NCI-H526 (cell line): ENCODE measurements around the gene MAGEB16.

Source experiments
- DNase-seq, 2 experiments: peaks; one replicate each; lab custom pipeline; 2025; lab: John Stamatoyannopoulos, UW

The MAGEB16 gene

DNA sequence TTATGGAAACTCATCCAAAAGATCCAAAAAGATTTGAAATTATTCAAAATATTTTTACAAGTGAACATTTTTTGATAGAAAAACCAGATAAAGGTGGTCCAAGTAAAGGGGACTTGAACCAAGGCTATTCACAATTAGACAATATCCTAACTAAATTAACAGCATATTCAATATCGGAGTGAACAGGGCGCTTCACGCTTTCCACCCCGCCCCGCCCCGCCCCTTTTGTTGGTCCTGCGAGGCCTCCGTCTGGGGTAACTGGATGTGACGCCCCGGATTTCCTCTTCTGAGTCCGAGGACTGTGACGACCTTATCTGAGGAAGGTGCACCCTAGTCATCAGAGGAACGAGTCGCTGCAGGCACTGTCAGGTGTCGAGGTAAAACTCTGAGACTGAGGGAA is at the start of gene MAGEB16:
MAGEB16 (plus strand) TSS at position 301 of the 400 bp plus-strand sequence. CDS start 3,855 bp downstream, outside the sequence.
- no peak for DNase-seq

DNA sequence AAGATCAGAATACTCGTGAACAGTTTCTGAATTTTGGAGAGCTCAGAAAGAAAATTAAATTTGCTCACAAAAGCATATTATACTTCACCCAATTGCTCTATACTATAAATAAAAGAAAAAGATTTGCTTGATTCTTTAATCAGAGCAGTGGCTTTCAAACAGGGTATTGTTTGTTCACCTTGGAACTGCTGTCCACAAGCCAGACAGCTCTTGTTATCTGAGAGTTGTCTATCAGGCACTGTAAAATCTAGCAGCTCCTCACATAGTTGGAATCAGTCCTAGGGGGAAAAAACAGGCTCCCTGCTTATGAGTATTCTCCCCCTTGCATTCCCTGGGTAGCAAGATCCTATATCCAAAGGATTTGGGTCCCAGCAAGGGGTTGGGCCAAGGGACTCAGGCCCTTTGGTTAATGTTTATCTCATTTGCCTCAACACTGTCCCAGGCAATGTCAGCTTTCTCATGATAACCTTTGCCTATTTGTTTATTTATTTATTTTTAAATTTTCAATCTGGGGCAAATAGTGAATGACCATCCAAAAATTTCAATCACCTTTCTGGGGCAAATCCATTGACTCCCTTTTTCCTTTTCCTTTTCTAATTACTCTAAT is 24.1 kb upstream of the MAGEB16 start:
- DNase-seq: no peak

DNA sequence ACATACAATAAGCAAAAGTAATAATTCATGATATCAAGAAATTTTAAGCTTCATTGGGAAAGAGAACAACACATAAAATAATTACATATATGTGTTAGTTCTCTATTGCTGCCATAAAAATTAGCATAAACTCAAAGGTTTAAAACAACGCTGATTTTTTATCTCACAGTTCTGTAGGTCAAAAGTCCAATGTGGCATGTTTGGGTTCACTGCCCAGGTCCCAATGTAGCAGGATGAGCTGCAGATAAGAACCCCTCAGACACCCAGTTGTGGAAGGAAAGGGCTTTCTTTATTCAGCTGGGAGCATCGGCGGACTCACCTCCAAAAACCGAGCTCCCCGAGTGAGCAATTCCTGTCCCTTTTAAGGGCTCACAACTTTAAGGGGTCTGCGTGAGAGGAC is 13.1 kb upstream of the MAGEB16 start:
- no peak for DNase-seq

DNA sequence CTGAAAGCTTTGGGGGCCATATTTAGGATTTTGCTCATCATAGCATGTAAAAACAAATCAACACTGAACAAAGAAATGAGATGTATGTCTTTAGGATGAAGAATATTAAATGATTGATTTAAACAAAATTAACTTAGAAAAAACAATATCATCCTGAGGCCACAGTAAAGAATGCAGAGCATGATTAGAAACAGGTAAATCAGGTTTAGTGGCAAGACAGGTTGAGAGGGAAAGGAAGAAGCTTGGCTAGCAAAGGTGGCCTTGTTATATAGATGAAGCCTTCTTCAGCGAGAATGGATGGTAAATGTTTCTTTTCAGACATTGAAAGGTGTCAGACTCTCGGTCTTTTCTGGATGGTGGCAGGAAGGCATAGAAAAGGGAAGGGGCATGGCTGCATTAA is 11.9 kb upstream of the MAGEB16 start:
- no peak for DNase-seq

DNA sequence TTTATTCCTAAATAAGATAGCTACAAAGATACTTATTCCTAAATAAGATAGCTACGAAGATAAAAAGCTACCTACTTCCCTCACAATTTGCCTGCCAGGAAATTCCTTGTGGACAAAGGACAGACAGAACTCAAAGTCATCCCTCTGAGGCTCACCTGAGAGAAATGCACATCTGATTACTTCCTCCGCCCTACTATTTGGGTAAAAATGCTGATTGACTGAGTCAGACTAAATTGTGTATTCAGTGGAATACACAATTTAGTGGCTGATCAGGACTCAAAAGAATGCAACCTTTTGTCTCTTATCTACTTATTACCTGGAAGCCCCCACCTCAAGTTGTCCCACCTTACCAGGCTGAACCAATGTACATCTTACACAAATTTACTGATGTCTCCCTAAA is 10.3 kb upstream of the MAGEB16 start:
- no peak for DNase-seq

DNA sequence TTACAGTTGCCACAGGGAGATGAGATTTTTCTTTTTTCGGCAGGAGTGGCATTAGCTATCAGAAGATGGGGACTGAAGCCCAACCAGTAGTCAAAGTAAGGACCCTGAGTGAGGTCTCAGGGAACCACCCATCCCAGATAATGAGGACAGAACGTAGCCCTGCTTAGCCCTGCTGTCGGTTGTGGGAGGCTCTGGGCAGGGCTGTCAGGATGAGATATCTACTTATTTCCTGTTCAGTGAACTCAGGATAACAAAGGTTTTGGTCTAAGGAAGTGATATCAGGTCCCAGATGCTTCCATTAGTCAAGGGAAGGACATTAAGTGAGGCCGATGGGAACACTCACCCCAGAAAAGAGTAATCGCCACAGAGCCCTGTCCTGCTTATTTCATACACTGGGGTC is 2.3 kb downstream of the MAGEB16 start:
- no peak for DNase-seq

DNA sequence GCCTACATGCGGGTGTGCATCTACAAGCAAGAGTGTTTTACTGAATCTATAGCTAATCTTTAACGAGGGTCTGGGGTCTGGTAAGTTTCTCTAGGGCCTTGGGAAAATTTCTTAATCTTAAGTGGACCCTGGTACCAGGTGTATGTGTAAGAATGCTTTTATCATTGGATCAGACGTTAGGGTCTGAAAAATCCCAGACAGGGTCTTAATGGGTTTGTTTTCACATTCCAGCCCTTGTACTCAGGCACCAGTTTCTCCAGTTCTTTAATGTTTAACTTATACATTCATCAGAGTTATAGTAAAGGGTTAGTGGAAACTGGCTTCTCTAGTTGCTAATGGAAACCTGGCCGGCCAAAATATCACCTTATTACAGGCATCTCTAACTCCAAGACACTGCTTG is 11.6 kb downstream of the MAGEB16 start:
- DNase-seq: no peak

DNA sequence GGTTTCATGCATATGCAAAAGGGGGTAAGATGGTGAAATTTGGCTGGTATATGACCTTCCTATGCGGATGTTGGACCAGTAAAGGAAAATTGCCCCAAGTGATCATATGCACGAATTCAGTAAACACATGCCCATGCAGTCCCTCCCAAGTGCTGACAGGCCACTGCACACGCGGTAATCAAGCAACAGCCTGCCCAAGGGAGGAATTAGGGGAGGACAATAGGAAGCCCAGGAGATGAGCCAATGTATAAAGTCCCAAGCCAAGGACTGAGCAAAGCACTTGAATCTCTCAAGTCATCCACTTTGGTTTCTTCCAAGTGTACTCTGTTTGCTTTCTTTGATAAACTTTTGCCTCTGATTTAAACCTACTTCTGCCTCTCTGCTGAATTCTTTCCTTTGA is 21.1 kb downstream of the MAGEB16 start:
- no peak for DNase-seq

DNA sequence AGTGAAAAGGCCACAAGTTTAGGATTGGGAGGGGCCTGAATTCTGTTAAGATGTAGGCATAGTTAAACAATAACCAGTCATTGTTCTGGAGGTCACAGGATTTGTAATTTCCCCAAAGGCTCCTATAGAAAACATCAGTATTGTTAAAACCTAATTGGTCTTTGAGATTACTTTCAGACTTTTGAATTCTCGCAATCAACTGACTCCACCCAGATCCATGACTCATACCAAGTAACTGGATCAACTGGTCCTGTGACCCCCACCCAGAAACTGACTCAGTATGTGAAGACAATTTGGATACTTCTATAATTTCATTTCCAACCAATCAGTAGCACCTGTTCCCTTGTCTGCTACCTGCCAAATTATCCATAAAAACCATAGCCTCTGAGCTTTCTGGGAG is 28.4 kb downstream of the MAGEB16 start:
- no peak for DNase-seq

DNA sequence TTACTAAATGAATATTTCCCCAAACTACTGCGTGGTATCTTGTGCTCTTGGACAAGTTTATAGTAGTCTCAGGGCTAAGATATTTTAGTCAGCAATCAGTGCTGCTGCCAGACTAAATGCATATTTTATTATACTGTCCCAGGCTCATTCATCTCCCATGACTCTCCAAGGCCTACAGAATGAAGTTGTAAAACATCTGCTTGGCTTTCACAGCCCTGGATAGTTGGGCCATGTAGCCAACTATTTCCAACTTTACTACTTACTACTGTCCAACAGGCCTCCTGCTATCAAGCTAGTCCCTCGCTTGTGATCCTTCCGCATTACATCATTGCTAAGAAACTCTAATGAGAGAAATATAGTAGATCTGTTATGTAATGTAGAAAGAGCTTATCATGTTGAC is 31.4 kb downstream of the MAGEB16 start:
- DNase-seq: no peak

DNA sequence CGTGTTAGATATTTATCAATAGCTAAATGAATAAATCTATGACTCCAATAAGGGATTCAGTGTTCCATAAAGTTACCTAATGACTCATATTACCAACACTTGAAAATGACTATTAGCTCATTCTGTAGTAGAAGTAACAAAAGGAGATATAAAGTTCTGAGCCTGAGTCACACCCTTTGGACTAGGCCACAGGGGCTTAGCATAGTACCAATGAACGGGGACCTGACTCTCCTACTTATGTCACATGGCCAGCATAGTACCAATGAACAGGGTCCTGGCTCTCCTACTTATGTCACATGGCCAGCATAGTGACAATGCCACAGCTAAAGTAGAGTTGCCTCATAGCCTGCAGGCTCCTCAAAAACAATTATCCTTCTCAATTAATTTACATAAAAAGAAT is 43.7 kb downstream of the MAGEB16 start:
- no peak for DNase-seq

DNA sequence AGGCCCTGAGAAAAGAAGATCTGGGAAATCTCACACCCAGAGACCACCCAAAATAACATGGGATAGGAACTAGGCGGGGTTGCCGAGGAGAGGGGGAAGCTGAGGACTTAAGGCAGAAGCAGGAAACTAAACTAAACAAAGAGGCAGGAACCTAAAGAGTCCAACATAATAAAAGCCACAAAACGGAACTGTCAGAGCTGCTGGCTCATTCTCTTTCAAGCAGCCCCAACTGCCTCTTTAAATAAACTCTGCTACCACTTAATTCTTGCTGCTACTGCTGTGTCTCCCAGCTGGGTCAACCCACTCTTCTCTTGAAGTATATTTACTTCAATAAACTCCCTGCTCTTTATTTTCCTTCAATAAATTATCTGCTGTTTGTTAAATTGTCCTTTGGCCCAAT is 44.5 kb downstream of the MAGEB16 start:
- no peak for DNase-seq

DNA sequence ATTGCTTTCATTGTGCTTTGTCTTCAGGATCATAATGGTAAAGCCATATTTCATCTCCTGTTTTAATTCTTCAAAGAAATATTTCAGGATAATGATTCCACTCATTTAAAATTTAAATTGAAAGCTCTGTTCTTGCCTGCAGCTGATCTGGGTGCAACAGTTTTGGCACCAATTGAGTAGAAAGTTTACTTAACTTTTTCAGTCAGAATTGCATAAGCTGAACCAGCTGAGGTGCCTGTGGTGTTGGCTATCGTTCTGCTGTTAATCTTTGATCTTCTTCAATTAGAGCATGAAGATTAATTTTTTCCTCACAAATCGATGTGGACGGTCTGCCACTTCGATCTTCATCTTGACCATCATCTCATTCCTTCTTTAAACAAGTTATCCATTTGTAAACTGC is 49.6 kb downstream of the MAGEB16 start:
- no peak for DNase-seq
